ENCODE results near the gene ALDH1A2.

Gene ALDH1A2

GRCh38 chr15:57994221-57995049, 71.1 kb downstream of the ALDH1A2 start:
- DNase-seq: no peak

- no peak for DNase-seq
Observed at GRCh38 chr15:57993409-57994145, 71.9 kb downstream of the ALDH1A2 start.

GRCh38 chr15:57992761-57993355, 72.7 kb downstream of the ALDH1A2 start:
- no peak for DNase-seq

- DNase-seq: no peak
Observed at GRCh38 chr15:57973534-57973933, 92.0 kb downstream of the ALDH1A2 start.

- DNase-seq: no peak
Observed at GRCh38 chr15:57972864-57973263, 92.6 kb downstream of the ALDH1A2 start.

- no peak for DNase-seq
Observed at GRCh38 chr15:57969996-57970395, 95.5 kb downstream of the ALDH1A2 start.

DNA sequence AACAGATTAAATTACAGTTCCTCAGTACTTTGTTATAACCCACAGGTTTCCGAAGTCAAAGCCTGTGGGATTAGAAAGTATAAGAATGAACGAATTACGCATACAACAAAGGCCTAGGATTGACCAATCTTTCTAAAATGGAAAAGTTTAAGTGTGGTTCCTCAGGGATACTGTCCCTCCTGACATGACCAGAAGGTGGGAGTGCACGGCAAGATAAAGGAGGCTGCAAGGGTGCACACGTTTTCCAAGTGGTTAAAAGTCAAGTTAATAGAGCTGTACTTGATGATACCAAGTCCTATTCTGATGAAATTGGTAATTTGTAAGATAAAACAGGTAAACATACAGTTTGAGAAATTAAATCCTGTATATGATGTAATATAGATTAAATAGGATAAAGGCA, 96.2 kb downstream of the ALDH1A2 start:
- no peak for DNase-seq

DNA sequence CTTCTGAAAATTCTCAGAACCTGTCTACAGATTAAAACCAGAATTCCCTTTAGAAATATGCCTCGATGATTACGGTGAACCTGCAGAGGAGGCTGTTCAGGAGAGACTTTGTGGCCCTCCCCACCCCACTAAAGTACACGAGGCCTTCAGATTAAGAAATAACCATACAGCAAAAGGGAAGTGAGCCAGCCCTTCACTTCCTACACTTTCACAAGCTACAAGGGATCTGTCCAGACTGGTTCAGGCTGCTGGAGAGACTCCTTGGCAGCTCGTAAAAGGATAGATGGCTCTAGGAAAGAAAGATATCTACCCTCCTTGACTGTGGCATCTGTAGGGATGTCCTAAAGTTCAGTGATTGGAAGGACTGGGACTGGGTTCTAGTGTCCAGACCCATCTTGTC, 102.6 kb downstream of the ALDH1A2 start:
- no peak for DNase-seq

- DNase-seq: no peak
Observed at GRCh38 chr15:57961919-57962318, 103.6 kb downstream of the ALDH1A2 start.

- DNase-seq: no peak
Observed at GRCh38 chr15:57957113-57957512, 108.4 kb downstream of the ALDH1A2 start.

GRCh38 chr15:57953874-57954273, 111.6 kb downstream of the ALDH1A2 start:
- DNase-seq: no peak

DNA sequence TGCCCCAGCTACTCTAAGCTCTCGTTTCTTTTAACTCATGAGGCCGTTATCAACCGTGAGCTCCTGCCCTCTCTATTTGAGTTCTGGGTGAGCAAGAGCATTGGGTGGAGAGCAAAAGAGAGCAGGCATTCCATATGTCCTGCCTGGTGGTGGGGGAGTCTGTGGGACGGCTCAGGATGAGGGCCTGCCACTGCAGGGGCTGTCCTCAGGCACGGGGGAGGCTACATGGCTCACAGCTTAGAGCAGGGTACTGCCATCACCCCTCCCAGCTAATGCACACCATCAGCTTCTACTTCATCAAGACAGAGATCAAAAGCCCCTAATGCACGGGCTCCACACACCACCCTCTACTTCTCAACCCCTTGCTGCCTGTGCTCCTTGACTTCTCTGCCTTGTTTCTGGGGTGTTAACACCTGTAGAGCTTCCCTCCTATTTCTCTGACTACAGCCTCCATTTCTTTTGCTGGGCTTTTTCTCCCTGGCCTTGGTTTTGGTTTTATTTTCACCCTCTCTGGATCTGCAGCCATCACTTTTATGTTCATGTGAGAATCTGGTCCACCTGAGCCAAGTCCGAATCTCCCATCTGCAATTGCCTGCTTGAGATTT, 114.1 kb downstream of the ALDH1A2 start:
- no peak for DNase-seq

- DNase-seq: no peak
Observed at GRCh38 chr15:57950381-57950946, 115.0 kb downstream of the ALDH1A2 start.

- no peak for DNase-seq
Observed at GRCh38 chr15:57949374-57949943, 116.1 kb downstream of the ALDH1A2 start.

- no peak for DNase-seq
Observed at GRCh38 chr15:57948351-57949289, 116.9 kb downstream of the ALDH1A2 start.

DNA sequence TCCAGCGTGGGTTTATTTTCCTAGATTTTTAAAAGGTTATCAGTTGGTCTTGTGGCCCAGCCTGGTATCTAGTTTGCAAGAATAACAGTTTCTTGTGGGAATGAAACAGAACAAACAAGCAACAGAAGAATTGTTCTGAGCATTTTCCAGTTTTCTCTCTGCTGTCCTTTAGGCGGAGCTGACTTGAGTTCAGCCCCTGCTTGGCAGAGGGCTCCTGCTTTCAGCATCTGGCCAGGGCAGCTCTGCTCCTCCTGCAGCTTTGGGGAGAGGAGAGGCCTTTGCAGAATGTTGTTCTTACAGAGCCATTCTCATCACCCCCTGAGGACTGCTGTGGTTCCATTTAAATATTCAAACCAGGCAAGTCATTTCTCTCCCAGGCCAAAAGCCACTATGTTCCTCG, 117.7 kb downstream of the ALDH1A2 start:
- DNase-seq: no peak

GRCh38 chr15:57947282-57947681, 118.2 kb downstream of the ALDH1A2 start:
- DNase-seq: no peak

GRCh38 chr15:57946491-57947048, 118.9 kb downstream of the ALDH1A2 start:
- no peak for DNase-seq

- no peak for DNase-seq
Observed at GRCh38 chr15:57945616-57946015, 119.9 kb downstream of the ALDH1A2 start.

DNA sequence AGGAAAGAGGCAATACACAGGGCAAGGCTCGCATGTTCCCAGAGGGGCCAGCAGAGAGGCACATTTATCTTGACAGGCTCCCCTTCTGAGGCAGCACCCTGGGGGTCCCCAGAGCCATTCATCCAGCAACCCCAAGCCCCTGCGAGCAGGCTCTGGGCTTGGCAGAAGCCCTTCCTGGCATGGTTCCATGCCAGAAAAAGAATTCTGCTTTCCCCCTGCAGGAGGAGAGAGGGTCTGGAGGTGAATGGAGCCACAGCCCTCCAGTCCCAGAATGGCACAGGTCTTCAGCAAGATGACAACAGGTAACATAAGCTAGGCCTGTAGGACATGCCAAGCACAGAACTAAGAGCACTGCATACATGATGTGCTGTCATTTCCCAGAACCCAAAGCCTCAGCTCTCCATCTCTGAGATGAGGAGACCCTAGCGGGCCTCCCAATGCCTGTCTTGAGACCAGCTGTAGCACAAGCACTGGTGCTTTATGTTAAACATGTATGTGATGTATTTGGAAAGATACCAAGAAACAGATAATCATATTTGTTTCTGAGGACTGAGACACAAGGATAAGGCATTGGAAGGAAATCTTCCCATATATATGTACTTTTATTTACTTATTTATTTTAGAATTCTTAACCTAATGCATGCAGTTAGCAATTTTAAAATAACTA, 121.6 kb downstream of the ALDH1A2 start:
- DNase-seq: no peak

DNA sequence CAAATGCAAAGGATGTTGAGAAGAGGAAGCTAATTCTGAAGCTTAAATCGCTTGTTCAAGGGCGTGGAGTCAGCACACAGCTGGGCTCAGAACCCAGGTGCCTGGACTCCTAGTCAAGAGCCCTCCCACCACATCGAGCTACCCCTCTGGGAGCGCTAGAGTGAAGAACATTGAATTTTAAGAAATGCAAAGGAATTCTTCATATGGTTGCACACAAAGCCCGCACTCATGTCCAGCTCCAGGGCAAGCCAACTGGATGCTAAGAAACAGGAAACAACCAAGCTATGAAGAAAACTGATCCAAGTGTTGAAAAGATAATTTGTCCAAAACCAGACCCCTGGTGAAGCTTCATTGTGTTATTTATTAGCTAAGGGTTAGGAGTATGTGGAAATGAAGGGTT, 122.3 kb downstream of the ALDH1A2 start:
- no peak for DNase-seq
